GM18867 (cell line): ENCODE data around the gene IGDCC3.
A peak's percentile ranks its signal among the peaks of the same experiment; 100 is the strongest.

Source experiments
- ATAC-seq: cut with Tn5 transposase; IDR thresholded peaks from one replicate; pipeline ENCODE4 v1.9.1; 2021; ENCODE audit warnings: mild to moderate bottlenecking, moderate library complexity; ENCODE audit not compliant: unreplicated experiment

Gene IGDCC3

GRCh38 chr15:65302061-65302460 lies 75.7 kb downstream of the IGDCC3 start:
- ATAC-seq, result no peak

- no peak for ATAC-seq
Observed at GRCh38 chr15:65300924-65301441, 76.8 kb downstream of the IGDCC3 start.

GRCh38 chr15:65298731-65299130 lies 79.1 kb downstream of the IGDCC3 start:
- no peak for ATAC-seq

GRCh38 chr15:65292938-65293518 lies 84.8 kb downstream of the IGDCC3 start:
- ATAC-seq, result no peak

- ATAC-seq, result no peak
Observed at GRCh38 chr15:65290228-65290627, 87.6 kb downstream of the IGDCC3 start.

GRCh38 chr15:65289261-65289854 lies 88.4 kb downstream of the IGDCC3 start:
- no peak for ATAC-seq

- ATAC-seq, result no peak
Observed at GRCh38 chr15:65287520-65287855, 90.3 kb downstream of the IGDCC3 start.

GRCh38 chr15:65286704-65287519 lies 90.9 kb downstream of the IGDCC3 start, which contains the start of gene PARP16:
Gene PARP16 (minus strand): TSS chr15:65286883. CDS start chr15:65286426, 457 bp downstream.
- ATAC-seq, result peak; percentile 94

GRCh38 chr15:65286069-65286703 lies 91.6 kb downstream of the IGDCC3 start:
- ATAC-seq, result peak; percentile 37

GRCh38 chr15:65285291-65286068 lies 92.3 kb downstream of the IGDCC3 start:
- ATAC-seq, result no peak

GRCh38 chr15:65278480-65278879 lies 99.3 kb downstream of the IGDCC3 start:
- ATAC-seq, result no peak
